GM18502 (cell line): Measurements from ENCODE around the gene HTRA3.

ENCODE experiments used
- ATAC-seq: cut with Tn5 transposase; IDR thresholded peaks from one replicate; pipeline ENCODE4 v1.9.1; 2021; ENCODE audit warnings: mild to moderate bottlenecking; ENCODE audit not compliant: unreplicated experiment, poor library complexity

Gene HTRA3

GRCh38 chr4:8289956-8290700 is 20.6 kb downstream of the HTRA3 start:
- ATAC-seq: no peak

GRCh38 chr4:8290701-8290970 is 21.1 kb downstream of the HTRA3 start:
- no peak for ATAC-seq

GRCh38 chr4:8291036-8291682 is 21.6 kb downstream of the HTRA3 start:
- no peak for ATAC-seq

GRCh38 chr4:8291701-8292477 is 22.3 kb downstream of the HTRA3 start:
- no peak for ATAC-seq

- no peak for ATAC-seq
Measured at GRCh38 chr4:8292478-8293107, 23.0 kb downstream of the HTRA3 start.

- ATAC-seq: no peak
Measured at GRCh38 chr4:8293131-8293975, 23.8 kb downstream of the HTRA3 start.

GRCh38 chr4:8294036-8294435 is 24.5 kb downstream of the HTRA3 start:
- no peak for ATAC-seq

- ATAC-seq: no peak
Measured at GRCh38 chr4:8294775-8295174, 25.2 kb downstream of the HTRA3 start.

- ATAC-seq: no peak
Measured at GRCh38 chr4:8295471-8295870, 25.9 kb downstream of the HTRA3 start.

GRCh38 chr4:8296491-8296890 is 26.9 kb downstream of the HTRA3 start:
- ATAC-seq: no peak

GRCh38 chr4:8297141-8297601 is 27.6 kb downstream of the HTRA3 start:
- no peak for ATAC-seq

GRCh38 chr4:8297691-8298485 is 28.3 kb downstream of the HTRA3 start:
- ATAC-seq: no peak

GRCh38 chr4:8300832-8301231 is 31.3 kb downstream of the HTRA3 start:
- no peak for ATAC-seq

- no peak for ATAC-seq
Measured at GRCh38 chr4:8301851-8302730, 32.5 kb downstream of the HTRA3 start.

GRCh38 chr4:8303081-8303480 is 33.5 kb downstream of the HTRA3 start:
- ATAC-seq: no peak

- no peak for ATAC-seq
Measured at GRCh38 chr4:8303485-8304281, 34.1 kb downstream of the HTRA3 start.

GRCh38 chr4:8304827-8305695 is 35.5 kb downstream of the HTRA3 start:
- no peak for ATAC-seq
